ENCODE results near the gene ATG7. TPM values are rescaled to one million over a fixed set of nuclear protein-coding genes. Genes with fewer than 3 reads are reported as not detected.

The ATG7 gene
- polyA plus RNA-seq, 2 of the 4 experiments (the other 2 are of a cell fraction) = 27.2 to 41.2 TPM

DNA sequence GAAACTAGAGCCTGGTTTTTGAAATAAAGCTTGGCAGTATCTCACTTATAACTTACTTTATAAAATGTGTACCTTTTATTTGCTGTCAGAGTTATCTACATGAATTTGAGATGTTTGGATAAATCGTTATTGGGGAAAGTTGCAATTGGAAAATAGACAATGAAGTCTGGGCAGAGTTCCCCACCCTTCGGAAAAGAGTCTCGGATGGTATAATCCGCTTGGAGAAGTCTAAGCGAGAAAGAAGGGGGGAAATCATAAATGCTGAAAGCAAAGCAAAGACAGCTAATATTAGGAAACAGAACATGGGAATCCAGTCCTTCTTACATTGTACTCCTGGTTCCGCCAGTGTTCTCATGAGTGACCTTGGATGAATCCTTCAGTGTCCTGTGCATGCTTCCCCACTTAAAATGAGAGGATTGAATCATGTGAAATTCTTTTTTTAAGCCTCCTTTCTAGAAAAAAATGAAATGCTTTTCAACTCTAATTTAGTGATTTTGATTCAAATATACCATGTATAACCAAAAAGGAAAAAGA is 162.4 kb downstream of the ATG7 start:
- CTCF ChIA-PET = no interaction called here
- Histone ChIP-seq H3K4me1 (no peaks in the 10 kb centered on the region), H3K27ac (no peak overlapping the region), H3K4me3 (no peak overlapping the region), H3K4me2 (no peak overlapping the region), H3K9me3 (no peaks in the 10 kb centered on the region)
- FAIRE-seq (no peak), DNase-seq (ENCODE audit: low read depth in 1 of 2, low spot score in 1 of 2) (no peak), ATAC-seq (no peak)
- WGBS (ENCODE audit: missing lambda C conversion rate) = 92% methylated on average over 6 of the region's 6 CpGs
- TF ChIP-seq ZSCAN20 (CRISPR knock-in tag; IDR thresholded peaks at IDR 0.05) = no peak
- TF ChIP-seq, protein P1, sequence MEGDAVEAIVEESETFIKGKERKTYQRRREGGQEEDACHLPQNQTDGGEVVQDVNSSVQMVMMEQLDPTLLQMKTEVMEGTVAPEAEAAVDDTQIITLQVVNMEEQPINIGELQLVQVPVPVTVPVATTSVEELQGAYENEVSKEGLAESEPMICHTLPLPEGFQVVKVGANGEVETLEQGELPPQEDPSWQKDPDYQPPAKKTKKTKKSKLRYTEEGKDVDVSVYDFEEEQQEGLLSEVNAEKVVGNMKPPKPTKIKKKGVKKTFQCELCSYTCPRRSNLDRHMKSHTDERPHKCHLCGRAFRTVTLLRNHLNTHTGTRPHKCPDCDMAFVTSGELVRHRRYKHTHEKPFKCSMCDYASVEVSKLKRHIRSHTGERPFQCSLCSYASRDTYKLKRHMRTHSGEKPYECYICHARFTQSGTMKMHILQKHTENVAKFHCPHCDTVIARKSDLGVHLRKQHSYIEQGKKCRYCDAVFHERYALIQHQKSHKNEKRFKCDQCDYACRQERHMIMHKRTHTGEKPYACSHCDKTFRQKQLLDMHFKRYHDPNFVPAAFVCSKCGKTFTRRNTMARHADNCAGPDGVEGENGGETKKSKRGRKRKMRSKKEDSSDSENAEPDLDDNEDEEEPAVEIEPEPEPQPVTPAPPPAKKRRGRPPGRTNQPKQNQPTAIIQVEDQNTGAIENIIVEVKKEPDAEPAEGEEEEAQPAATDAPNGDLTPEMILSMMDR (IDR thresholded peaks at IDR 0.05) = no peak
- POLR2A ChIA-PET = no interaction called here

GRCh38 chr3:11435440-11436165 is 163.4 kb downstream of the ATG7 start:
- WGBS (ENCODE audit: missing lambda C conversion rate) = 86% methylated on average over 7 of the region's 7 CpGs
- FAIRE-seq (no peak), DNase-seq (ENCODE audit: low read depth in 1 of 2, low spot score in 1 of 2) (no peak), ATAC-seq (no peak)
- POLR2A ChIA-PET = no interaction called here
- TF ChIP-seq PHF8 (IDR thresholded peaks at IDR 0.05; ENCODE audit: borderline replicate concordance, low read depth) (no peak), NR3C1 (IDR thresholded peaks at IDR 0.05) (no peak), ELK1 (IDR thresholded peaks at IDR 0.05; ENCODE audit: low read depth, low read length) (no peak), ZNF302 (CRISPR knock-in tag; IDR thresholded peaks at IDR 0.05) (no peak), FOXS1 (CRISPR knock-in tag; IDR thresholded peaks at IDR 0.05) (no peak), NFE2L2 (conservative IDR thresholded peaks at IDR 0.05; ENCODE audit: low read length) (no peak), CBX8 (IDR thresholded peaks at IDR 0.05) (no peak), E2F6 (IDR thresholded peaks at IDR 0.05; ENCODE audit: borderline replicate concordance, low read depth) (no peak), BHLHE40 (IDR thresholded peaks at IDR 0.05; ENCODE audit: low read depth, low read length) (no peak), EP300 (IDR thresholded peaks at IDR 0.05) (no peak), HDAC2 (IDR thresholded peaks at IDR 0.05) (no peak), MAZ (IDR thresholded peaks at IDR 0.05; ENCODE audit: borderline replicate concordance, low read depth, low read length) (no peak), ZC3H11A (IDR thresholded peaks at IDR 0.05) (no peak), TP53 (CRISPR knock-in tag; IDR thresholded peaks at IDR 0.05) (no peak)
- TF ChIP-seq, protein P1 (IDR thresholded peaks at IDR 0.05) = no peak
- TF ChIP-seq, protein P2, sequence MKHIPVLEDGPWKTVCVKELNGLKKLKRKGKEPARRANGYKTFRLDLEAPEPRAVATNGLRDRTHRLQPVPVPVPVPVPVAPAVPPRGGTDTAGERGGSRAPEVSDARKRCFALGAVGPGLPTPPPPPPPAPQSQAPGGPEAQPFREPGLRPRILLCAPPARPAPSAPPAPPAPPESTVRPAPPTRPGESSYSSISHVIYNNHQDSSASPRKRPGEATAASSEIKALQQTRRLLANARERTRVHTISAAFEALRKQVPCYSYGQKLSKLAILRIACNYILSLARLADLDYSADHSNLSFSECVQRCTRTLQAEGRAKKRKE (CRISPR knock-in tag; IDR thresholded peaks at IDR 0.05; ENCODE audit: low read depth) = no peak
- CTCF ChIA-PET = no interaction called here
- Histone ChIP-seq H3K4me3 (no peak overlapping the region), H3K9me3 (no peaks in the 10 kb centered on the region), H3K4me2 (no peak overlapping the region), H3K4me1 (no peaks in the 10 kb centered on the region), H3K27ac (no peak overlapping the region)

All from A549 (cell line).